AG20443 (cell line): ENCODE data around the gene CATSPERZ.
"Not testable (repeated sequence)": the region's sequence is repeated elsewhere in the genome, so short reads cannot be mapped to it uniquely, and the experiment has no call there.

Experiments
- DNase-seq: peaks from one replicate; pipeline ENCODE4 v3.0.0; 2012; ENCODE audit warnings: low spot score, mixed read lengths

Gene CATSPERZ

DNA sequence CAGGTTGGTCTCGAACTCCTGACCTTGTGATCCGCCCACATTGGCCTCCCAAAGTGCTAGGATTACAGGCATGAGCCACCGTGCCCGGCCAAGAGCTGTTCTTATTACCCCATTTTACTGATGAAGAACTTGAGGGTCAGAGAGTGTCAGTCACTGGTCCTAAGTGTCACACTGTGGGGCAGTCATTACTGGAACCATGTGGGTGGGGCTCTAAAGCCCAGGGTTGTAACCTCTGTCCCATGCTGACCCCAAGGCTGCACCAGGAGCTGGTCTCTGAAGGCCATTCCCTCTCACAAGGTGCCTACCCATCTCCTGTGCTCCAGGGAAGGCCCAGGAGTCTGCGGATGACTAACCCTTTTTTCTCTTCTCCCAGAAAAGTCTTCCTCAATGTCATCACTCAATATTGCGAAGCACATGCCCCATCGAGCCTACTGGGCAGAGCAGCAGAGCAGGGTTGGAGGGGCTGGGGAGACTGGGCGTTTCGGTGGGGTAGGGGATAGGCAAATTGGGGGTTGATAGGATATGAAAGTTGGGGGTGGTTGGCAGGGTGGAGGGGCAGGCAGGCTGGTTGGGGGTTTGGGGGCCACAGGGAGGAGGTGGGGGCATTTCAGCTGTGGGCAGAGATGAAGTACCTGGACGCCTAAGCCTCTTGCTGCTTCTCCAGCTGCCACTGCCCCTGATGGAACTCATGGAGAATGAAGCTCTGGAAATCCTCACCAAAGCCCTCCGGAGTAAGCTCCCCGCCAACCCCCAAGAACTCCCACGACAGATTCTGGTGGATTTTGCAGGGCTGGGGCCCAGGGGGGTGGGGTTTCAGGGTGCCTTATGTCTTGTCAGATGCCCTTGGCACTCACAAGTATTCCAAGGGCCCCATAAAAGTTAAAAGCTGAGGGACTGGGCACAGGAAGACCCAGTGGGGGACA, 3.2 kb downstream of the CATSPERZ start:
- DNase-seq: no peak

DNA sequence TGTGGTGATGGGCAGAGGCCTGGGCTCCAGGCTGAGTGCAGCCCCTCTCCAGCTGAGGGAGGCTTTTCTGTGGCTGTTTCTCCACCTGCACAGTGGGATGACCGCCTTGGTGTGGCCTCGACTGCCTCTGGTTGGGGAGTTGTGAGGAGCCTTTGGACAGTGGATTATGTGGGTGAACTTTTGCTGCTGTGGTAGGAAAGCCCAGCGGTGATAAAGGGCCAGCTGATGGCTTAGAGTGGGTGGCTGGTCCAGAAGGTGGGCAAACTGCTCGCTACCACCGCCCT, 3.8 kb downstream of the CATSPERZ start:
- DNase-seq: no peak

DNA sequence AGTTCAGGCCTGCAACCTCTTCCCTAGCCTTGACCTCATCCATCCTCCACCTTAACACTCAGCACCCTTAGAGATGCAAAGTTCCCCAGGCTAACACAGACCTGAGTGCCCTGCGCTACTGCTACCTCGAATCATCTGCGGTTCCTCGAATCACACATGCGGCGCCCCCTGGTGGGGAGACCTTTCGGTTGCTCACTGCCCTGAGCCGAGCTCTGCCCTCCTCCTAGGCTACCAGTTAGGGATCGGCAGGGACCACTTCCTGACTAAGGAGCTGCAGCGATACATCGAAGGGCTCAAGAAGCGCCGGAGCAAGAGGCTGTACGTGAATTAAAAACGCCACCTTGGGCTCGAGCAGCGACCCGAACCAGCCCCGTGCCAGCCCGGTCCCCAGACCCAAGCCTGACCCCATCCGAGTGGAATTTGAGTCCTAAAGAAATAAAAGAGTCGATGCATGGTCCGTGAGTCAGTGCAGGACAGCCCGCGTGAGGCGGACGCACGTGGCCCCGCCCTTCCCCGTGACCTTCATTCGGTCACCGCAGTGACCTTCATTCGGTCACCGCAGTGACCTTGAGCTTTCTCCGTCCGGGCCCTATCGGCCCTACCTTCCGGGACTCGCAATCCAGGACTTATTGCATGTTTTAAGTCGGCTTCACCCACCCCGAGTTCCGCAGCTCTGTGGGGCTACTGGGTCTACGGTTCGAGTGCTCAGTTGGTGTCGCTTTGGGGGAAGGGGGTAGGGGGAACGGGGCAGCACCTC, 4.3 kb downstream of the CATSPERZ start:
- DNase-seq: peak; percentile 86

DNA sequence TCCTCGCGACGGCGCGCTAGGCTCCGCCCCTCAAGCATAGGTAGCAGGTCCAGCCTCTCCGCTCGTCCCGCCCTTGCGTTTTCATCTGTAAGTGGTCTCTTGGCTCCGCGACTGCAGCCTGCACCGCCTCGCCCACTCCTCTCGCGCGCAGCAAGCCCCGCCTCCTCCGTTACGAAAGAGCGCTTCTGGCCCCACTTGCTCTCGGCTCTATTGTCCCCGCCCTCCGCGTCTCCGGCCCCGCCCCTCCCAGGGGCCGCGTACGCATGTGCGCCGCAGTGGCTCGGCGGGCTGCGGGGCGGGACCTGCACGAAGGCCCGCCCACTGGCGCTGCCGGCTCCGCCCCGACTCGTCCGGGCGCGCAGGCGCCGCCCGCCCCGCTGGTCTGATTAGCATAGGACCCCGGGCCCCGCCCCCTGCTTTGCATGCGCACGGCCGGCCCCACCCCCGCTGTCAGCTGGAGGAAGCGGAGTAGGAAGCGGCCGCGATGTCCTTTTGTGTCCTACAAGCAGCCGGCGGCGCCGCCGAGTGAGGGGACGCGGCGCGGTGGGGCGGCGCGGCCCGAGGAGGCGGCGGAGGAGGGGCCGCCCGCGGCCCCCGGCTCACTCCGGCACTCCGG, 5.0 kb downstream of the CATSPERZ start, which contains the start of gene ESRRA:
Gene ESRRA (plus strand): TSS at position 450 of the 616 bp plus-strand sequence. CDS start 1,656 bp downstream, outside the sequence.
- DNase-seq: peak; percentile 100

DNA sequence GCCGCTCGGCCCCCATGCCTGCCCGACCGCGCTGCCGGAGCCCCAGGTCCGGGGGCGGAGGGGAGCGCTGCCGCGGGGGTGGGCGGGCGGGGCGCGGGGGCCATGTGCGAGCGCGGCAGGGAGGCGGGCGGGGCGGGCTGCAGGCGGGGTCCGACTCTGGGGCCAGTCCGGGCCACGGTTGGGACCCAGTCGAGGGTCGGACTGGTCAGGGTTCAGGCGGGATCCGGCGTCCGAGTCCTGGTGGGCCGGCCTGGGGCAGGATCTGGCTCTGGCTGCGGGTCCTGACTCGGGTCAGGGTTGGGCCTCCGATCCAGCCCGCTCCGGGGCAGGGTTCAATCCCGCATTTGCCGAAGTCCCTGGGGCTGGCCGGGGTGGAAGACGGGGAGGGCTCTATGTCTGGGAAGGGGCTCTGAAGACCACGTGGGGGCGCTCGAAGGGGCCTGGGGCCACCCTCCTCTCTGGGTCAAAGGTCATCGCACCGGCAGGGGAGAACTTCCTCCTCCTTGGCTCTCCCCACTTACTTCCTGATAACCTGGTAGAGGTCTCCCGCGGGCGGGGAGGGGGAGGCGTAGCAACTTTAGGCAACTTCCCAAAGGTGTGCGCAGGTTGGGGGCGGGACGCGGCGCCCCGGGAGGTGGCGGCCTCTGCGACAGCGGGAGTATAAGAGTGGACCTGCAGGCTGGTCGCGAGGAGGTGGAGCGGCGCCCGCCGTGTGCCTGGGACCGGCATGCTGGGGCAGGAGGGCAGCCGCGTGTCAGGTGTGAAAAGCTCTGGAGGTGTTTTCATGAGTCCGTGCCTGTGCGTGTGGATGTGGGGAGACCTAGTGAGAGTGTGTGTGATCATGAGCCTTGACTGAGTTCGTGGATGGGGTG, 5.8 kb downstream of the CATSPERZ start:
- DNase-seq: no peak

DNA sequence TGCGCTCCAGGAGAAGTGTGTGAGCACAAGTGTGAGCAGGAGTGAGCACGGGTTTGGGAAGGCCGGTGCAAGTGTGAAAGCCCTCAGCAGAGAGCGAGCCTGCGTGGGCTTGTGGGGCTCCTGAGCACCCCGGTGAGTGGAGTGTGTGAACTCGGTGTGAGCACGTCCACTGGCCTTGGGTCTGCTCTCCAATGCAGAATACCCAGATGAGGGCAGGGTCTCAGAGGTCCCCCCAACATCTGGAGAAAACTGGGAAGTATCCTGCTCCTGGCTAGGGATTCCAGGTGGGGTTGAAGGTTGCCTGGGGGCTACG, 6.4 kb downstream of the CATSPERZ start:
- DNase-seq: no peak

DNA sequence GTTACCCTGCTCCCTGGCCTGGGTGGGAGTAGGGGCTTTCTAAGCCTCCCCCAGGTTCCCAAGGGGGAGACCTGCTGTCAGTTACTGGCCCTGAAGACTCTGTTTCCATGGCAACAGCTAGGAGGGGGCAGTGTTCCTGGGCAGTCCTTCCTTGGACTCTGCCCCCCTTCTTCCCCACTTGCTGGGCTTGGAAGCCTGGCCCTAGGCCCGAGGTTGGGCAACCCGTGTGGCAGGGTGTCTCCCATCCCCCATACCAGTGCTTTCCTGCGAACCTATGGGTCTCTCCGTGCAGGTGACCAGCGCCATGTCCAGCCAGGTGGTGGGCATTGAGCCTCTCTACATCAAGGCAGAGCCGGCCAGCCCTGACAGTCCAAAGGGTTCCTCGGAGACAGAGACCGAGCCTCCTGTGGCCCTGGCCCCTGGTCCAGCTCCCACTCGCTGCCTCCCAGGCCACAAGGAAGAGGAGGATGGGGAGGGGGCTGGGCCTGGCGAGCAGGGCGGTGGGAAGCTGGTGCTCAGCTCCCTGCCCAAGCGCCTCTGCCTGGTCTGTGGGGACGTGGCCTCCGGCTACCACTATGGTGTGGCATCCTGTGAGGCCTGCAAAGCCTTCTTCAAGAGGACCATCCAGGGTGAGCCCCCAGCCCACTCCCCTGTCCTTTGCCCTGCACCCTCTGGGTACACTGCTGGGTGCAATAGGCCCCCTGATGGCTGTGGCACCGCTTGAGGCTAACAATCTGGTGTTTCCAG, 6.9 kb downstream of the CATSPERZ start:
- no peak for DNase-seq

DNA sequence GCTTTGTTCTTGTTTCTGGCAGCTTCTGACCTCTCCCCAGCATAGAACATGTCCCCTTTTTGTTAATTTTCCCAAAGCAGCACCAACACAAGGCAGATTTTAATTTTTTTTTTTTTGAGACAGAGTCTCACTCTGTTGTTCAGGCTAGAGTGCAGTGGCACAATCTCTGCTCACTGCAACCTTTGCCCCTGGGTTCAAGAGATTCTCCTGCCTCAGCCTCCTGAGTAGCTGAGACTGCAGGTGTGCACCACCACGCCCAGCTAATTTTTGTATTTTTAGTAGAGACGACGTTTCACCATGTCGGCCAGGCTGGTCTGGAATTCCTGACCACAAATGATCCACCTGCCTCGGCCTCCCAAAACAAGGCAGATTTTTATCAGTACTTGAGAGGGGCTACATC, 7.6 kb downstream of the CATSPERZ start:
- not testable (repeated sequence) for DNase-seq

DNA sequence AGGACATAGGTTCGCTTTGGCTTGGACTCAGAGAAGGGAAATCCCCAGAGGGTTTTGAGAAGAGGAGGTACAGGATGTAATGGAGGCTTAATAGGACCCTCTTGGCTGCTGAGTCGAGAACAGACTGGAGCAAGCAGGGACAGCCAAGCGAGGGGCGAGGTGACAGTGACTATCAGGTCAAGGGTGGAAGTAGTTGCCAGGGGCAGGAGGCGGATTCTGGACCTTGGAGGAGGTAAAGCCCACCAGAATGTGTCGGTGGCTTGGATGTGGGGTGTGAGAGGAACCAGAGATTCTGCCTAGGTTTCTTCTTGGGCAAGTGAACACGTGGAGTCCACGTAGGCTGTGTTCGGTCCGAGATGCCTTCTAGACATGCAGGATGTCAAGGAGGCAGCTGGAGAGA, 12.8 kb downstream of the CATSPERZ start:
- DNase-seq: no peak

DNA sequence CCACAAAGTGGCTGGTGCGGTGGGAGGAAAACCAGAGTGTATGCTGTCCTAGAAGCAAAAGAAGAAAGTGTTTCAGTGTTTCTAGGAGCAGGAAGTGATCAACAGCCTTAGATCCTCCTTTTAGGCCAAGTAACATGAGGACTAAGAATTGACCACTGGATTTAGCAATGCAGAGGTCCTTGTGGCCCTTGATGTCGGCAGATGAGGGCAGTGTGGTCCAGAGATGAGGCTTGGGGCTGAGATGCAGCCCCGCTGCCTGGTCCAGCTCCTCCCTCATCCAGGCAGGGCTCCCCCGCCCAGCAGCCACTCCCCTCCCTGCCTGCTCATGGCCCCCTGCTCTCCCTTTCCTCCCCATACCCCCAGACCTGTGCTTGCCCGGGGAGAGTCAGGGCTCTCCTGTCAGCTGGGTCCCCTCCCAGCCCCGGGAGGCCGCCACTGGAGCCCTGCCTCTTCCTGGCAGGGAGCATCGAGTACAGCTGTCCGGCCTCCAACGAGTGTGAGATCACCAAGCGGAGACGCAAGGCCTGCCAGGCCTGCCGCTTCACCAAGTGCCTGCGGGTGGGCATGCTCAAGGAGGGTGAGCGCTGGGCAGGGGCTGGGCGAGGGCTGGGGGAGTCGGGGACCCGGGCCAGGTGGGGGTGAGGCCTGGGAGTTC, 13.5 kb downstream of the CATSPERZ start:
- peak; percentile 69 for DNase-seq

DNA sequence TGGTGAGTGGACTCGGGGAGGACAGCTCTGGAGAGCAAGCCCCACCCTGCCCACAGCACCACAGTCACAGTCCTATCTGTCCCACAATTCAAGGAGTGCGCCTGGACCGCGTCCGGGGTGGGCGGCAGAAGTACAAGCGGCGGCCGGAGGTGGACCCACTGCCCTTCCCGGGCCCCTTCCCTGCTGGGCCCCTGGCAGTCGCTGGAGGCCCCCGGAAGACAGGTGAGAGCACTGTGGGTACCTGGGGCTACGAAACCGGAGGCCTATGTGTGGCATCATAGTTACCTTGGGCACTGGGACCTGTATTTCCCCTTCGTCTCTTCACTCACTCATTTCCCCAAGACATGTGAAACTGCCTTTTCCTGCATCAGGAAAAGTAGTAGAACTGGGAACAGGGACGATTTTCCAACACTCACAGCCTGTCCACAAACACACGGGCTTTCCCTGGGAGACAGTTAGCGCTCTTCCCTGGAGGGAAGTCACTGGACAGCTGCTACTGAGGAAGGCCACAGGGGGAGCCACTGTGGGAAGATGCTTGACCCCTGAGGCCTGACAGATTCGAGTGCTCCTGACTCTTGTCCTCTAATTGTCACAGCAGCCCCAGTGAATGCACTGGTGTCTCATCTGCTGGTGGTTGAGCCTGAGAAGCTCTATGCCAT, 14.1 kb downstream of the CATSPERZ start:
- DNase-seq: no peak

DNA sequence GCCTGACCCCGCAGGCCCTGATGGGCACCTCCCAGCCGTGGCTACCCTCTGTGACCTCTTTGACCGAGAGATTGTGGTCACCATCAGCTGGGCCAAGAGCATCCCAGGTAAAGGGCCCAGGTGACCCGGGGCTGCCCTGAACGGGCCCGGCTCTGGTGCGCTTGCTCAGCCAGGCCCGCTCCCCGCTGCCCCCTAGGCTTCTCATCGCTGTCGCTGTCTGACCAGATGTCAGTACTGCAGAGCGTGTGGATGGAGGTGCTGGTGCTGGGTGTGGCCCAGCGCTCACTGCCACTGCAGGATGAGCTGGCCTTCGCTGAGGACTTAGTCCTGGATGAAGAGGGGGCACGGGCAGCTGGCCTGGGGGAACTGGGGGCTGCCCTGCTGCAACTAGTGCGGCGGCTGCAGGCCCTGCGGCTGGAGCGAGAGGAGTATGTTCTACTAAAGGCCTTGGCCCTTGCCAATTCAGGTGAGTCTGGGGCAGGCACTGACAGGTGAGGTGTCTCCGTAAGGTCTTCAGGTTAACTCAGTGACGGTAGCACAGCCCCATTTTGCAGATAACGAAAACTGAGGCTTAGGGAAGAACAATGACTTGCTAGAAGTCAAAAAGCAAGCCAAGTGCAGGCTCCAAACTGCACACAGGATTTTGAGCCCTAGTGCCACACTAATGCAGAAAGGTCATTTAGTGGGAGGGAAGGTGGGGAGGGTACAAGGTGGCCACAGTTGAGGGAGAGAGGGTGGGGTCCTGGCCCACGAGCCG, 14.8 kb downstream of the CATSPERZ start:
- no peak for DNase-seq

DNA sequence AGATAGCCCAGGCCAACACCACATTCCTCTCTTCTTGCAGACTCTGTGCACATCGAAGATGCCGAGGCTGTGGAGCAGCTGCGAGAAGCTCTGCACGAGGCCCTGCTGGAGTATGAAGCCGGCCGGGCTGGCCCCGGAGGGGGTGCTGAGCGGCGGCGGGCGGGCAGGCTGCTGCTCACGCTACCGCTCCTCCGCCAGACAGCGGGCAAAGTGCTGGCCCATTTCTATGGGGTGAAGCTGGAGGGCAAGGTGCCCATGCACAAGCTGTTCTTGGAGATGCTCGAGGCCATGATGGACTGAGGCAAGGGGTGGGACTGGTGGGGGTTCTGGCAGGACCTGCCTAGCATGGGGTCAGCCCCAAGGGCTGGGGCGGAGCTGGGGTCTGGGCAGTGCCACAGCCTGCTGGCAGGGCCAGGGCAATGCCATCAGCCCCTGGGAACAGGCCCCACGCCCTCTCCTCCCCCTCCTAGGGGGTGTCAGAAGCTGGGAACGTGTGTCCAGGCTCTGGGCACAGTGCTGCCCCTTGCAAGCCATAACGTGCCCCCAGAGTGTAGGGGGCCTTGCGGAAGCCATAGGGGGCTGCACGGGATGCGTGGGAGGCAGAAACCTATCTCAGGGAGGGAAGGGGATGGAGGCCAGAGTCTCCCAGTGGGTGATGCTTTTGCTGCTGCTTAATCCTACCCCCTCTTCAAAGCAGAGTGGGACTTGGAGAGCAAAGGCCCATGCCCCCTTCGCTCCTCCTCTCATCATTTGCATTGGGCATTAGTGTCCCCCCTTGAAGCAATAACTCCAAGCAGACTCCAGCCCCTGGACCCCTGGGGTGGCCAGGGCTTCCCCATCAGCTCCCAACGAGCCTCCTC, 15.7 kb downstream of the CATSPERZ start:
- DNase-seq: not testable (repeated sequence)

DNA sequence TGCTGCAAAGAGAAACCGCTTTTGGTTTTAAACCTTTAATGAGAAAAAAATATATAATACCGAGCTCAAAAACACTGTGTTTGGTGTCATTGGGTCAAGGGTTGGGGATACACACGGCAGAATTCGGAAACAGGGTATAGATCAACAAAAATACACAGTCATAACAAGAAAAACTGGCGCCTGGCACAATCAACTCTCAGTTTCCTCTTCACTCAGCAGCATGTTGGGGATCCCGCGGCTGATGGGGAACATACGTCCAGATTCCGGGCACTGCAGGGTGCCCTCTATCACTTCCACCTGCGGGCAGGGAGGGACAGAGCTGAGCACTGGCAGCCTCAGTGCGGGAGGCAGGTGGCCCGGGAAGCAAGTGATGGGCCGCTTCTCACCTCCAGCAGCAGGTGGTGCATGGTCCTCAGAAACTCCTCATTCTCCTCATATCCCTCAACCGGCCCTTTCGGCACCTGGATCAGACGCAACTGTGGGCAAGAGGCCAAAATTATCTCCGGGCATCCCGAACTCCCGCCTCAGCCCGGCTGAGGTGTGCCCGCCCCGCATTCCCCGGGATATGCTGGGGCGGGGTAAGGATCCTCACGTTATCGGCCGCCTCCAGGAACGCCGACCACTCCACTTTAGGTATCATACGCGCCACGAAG, 16.6 kb downstream of the CATSPERZ start:
- no peak for DNase-seq

DNA sequence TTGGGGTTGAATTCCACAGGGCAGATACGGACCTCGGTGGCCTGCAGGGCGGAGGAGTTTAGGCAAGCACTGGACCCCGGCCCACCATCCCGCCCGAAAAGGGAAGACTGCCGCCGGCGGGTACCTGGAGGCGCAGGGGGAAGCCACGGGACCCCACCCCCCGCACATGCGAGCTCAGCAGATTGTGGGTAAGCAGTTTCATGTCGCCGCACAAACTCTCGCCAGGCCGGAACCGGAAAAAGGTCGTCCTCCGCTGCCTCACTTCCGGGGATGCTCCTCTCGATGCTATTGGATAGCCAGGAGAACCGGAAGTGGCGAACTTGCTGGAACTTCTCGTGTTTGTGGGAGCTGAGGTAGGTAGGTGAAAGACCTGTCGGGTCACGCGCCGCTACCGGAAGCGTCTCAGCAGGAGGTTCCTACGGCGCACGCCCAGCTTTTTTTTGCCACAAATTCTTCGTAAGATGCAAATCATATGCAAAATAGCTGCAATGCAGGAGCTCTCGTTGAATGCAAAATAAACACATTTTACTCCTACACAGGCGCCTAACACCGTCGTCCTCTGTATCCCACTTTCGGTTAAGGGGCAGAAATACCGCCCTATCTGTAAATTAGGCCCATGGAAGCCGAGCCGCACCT, 17.3 kb downstream of the CATSPERZ start, which contains the start of gene TRMT112:
Gene TRMT112 (minus strand): TSS at position 235 of the 636 bp plus-strand sequence. CDS start 33 bp downstream, at position 202.
- peak; percentile 89 for DNase-seq

DNA sequence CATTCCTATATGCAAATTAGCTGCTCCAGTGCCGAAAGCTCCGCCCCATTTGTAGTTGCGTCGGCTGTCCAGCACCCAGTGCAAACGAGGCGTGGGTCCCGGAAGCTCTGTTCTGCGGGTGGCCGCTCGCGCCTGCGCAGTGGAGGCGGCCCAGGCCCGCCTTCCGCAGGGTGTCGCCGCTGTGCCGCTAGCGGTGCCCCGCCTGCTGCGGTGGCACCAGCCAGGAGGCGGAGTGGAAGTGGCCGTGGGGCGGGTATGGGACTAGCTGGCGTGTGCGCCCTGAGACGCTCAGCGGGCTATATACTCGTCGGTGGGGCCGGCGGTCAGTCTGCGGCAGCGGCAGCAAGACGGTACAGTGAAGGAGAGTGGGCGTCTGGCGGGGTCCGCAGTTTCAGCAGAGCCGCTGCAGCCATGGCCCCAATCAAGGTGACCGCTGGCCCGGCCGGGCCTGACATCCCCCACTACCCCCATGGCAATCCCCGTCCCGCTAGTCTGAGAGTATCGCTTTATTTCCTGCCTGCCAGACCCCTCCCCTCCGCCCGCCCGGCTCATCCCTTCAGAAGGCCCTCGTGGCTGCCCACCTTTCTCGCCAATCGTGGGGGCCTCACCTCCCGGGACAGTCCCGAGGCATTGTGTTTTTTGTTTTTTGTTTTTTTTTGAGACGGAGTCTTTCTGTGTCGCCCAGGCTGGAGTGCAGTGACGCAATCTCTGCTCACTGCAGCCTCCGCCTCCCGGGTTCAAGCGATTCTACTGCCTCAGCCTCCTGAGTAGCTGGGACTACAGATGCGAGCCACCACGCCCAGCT, 18.0 kb downstream of the CATSPERZ start, which contains the start of gene PRDX5:
Gene PRDX5 (plus strand): TSS at position 161 of the 805 bp plus-strand sequence. CDS start 95 bp downstream, at position 256.
- DNase-seq: peak; percentile 98
